ENCODE results near the gene SNUPN.
"Not testable (repeated sequence)": the region's sequence is repeated elsewhere in the genome, so short reads cannot be mapped to it uniquely, and the experiment has no call there.

SNUPN gene

GRCh38 chr15:75578173-75578947 lies 47.2 kb downstream of the SNUPN start:
- no peak for DNase-seq (ENCODE audit: low spot score)
- TF ChIP-seq, protein P1, sequence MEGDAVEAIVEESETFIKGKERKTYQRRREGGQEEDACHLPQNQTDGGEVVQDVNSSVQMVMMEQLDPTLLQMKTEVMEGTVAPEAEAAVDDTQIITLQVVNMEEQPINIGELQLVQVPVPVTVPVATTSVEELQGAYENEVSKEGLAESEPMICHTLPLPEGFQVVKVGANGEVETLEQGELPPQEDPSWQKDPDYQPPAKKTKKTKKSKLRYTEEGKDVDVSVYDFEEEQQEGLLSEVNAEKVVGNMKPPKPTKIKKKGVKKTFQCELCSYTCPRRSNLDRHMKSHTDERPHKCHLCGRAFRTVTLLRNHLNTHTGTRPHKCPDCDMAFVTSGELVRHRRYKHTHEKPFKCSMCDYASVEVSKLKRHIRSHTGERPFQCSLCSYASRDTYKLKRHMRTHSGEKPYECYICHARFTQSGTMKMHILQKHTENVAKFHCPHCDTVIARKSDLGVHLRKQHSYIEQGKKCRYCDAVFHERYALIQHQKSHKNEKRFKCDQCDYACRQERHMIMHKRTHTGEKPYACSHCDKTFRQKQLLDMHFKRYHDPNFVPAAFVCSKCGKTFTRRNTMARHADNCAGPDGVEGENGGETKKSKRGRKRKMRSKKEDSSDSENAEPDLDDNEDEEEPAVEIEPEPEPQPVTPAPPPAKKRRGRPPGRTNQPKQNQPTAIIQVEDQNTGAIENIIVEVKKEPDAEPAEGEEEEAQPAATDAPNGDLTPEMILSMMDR (IDR thresholded peaks at IDR 0.05), result no peak
- H3K4me3 ChIP-seq, result peak overlapping the region; percentile 83

DNA sequence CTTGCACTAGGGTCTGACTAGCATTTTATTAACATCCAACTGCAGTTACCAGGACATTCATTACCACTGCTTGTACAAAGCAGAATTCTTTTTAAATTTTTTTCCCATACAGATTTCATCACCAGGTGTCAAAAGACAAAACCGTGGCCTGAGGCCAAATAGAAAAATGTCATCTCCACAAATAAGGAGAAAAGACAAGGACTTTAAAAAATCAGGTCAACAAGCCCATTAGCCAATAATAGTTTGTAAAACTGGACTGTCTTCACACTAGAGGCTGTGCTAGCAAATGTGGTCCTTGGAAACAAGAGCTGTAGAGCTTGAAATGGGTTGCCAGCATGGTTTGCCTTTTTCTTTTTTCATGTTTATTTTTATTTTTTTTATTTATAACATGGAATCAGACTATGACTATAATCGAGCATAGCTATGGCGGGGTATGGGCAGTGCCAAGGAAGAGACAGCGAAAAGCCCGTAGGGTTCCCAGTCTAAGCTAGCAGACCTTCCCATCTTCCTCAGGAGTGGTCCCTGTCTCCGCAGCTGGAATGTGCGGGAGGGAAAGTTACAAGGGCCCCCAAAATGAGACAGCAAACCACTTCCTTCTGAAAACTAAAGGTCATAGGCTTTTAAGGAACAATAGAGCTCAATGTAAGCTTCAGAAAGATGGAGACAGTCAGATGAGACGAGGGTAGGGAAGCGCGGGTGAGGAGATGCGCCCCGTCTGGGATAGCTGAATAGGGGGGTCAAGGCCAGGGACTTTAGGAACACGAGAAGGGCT lies 47.9 kb downstream of the SNUPN start:
- TF ChIP-seq, protein P1 (IDR thresholded peaks at IDR 0.05), result no peak
- H3K27ac ChIP-seq, result peak overlapping the region; percentile 87 to 88
- no peak for DNase-seq (ENCODE audit: low spot score)
- H3K4me3 ChIP-seq, result peak overlapping the region; percentile 83

More at GRCh38 chr15:75578173-75578947, 47.2 kb downstream of the SNUPN start:
- H3K27ac ChIP-seq, result peak overlapping the region; percentile 87 to 88

DNA sequence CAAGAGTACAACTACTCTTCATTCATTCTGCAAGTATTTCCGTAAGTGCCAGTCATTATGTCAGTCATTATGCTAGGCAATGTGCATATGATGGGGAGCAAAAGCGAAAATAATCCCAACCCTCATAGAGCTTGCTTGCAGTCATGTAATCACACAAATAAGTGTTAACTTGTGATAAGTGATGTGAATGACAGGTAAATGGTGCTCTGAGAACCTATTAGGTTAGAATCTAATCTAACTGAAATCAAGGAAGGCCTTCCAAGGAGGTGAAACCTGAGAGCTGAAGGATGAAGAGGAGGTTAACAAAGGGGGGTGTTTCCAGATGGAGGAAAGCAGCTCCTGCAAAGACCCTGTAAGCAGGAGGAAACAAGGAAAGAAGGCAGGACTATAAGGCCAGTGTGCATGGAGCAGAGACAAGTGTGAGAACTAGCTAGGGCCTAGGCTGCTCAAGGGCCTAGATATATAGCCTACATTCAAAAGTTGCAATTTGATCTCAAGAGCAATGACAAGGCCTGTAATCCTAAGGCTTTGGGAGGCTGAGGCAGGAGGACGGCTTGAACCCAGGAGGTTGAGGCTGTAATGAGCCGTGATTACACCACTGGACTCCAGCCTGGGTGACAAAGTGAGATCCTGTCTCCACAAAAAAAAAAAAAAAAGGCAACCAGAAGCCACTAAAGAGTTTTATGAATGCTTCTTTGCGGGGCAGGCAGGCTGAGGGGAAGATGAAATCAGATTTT lies 51.7 kb downstream of the SNUPN start:
- H3K27ac ChIP-seq, result no peak overlapping the region
- TF ChIP-seq, protein P1 (IDR thresholded peaks at IDR 0.05), result no peak
- no peak for DNase-seq (ENCODE audit: low spot score)
- no peak overlapping the region for H3K4me3 ChIP-seq

DNA sequence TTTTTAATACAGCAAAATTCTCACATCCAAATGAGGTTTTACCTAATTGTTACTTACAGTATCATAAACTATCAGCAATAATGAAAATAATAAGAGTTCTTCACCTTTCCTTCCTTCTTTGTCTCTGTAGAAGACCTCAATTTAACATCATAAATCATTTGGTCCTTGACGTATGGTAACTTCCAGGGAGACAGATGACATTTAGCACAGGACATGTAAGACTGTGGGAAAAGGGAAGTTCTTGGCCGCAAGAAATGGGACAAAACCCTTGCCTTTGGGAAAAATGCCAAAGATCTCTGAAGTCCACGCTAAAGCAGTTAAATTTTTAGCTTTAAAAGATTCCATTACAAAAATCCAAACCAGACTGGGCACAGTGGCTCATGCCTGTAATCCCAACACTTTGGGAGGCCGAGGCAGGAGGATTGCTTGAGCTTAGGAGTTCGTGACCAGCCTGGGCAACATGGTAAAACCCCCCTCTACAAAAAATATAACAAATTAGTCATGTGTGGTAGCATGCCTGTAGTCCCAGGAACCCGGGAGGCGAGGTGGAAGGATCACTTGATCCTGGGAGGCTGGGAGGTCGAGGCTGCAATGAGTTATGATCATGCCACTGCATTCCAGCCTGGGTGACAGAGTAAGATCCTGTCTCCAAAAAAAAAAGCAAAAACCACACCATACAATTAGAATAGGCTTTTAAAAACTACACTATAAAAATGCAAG lies 55.2 kb downstream of the SNUPN start:
- DNase-seq (ENCODE audit: low spot score), result no peak
- TF ChIP-seq, protein P1 (IDR thresholded peaks at IDR 0.05), result no peak
- no peak overlapping the region for H3K4me3 ChIP-seq
- H3K27ac ChIP-seq, result no peak overlapping the region

GRCh38 chr15:75565062-75565970 lies 60.2 kb downstream of the SNUPN start:
- H3K27ac ChIP-seq, result no peak overlapping the region
- TF ChIP-seq, protein P1 (IDR thresholded peaks at IDR 0.05), result no peak
- no peak for DNase-seq (ENCODE audit: low spot score)
- no peak overlapping the region for H3K4me3 ChIP-seq

- TF ChIP-seq, protein P1 (IDR thresholded peaks at IDR 0.05), result no peak
- no peak overlapping the region for H3K4me3 ChIP-seq
- no peak overlapping the region for H3K27ac ChIP-seq
- DNase-seq (ENCODE audit: low spot score), result no peak
These were observed 63.6 kb downstream of the SNUPN start for GRCh38 chr15:75561888-75562287.

- H3K4me3 ChIP-seq; DNase-seq (ENCODE audit: low spot score); H3K27ac ChIP-seq: not testable (repeated sequence)
These were observed 66.2 kb downstream of the SNUPN start for GRCh38 chr15:75559360-75559759.

- H3K4me3 ChIP-seq, result not testable (repeated sequence)
These were observed 66.6 kb downstream of the SNUPN start for GRCh38 chr15:75558955-75559354.

More at GRCh38 chr15:75558955-75559354, 66.6 kb downstream of the SNUPN start:
- not testable (repeated sequence) for H3K27ac ChIP-seq; DNase-seq (ENCODE audit: low spot score)

Data from coronary artery (tissue), 2 donors.